ENCODE results near the gene GRB14. TPM values are rescaled to one million over a fixed set of nuclear protein-coding genes. Genes with fewer than 3 reads are reported as not detected.

GRB14 gene
- total RNA-seq, 1 donor from 2014 or later, result 39.3 TPM

GRCh38 chr2:164617466-164617865, 3.8 kb downstream of the GRB14 start:
- ATAC-seq (no peak), DNase-seq (ENCODE audit: low spot score) (no peak)

- DNase-seq (ENCODE audit: low spot score), result peak; percentile 46
- peak; percentile 98 for ATAC-seq
Measured at GRCh38 chr2:164613321-164613982, 7.8 kb downstream of the GRB14 start.

GRCh38 chr2:164609790-164610189, 11.5 kb downstream of the GRB14 start:
- ATAC-seq, result no peak
- no peak for DNase-seq (ENCODE audit: low spot score)

- ATAC-seq, result peak; percentile 23
- no peak for DNase-seq (ENCODE audit: low spot score)
Measured at GRCh38 chr2:164606557-164606956, 14.7 kb downstream of the GRB14 start.

GRCh38 chr2:164605295-164605694, 16.0 kb downstream of the GRB14 start:
- no peak for ATAC-seq

GRCh38 chr2:164600763-164601162, 20.5 kb downstream of the GRB14 start:
- ATAC-seq (peak; percentile 79), DNase-seq (ENCODE audit: low spot score) (no peak)

More at GRCh38 chr2:164605295-164605694, 16.0 kb downstream of the GRB14 start:
- DNase-seq (ENCODE audit: low spot score), result no peak

GRCh38 chr2:164599954-164600589, 21.2 kb downstream of the GRB14 start:
- no peak for DNase-seq (ENCODE audit: low spot score)
- peak; percentile 92 for ATAC-seq

GRCh38 chr2:164597983-164598382, 23.3 kb downstream of the GRB14 start:
- ATAC-seq, result no peak
- no peak for DNase-seq (ENCODE audit: low spot score)

GRCh38 chr2:164595031-164595430, 26.3 kb downstream of the GRB14 start:
- DNase-seq (ENCODE audit: low spot score), result no peak
- ATAC-seq, result no peak

GRCh38 chr2:164593959-164594358, 27.3 kb downstream of the GRB14 start:
- no peak for ATAC-seq
- DNase-seq (ENCODE audit: low spot score), result no peak

GRCh38 chr2:164593541-164593940, 27.7 kb downstream of the GRB14 start:
- ATAC-seq (no peak), DNase-seq (ENCODE audit: low spot score) (no peak)

GRCh38 chr2:164589522-164589921, 31.8 kb downstream of the GRB14 start:
- ATAC-seq, result no peak

GRCh38 chr2:164581050-164581449, 40.2 kb downstream of the GRB14 start:
- ATAC-seq, result no peak
- no peak for DNase-seq (ENCODE audit: low spot score)

More at GRCh38 chr2:164589522-164589921, 31.8 kb downstream of the GRB14 start:
- DNase-seq (ENCODE audit: low spot score), result no peak

GRCh38 chr2:164574931-164575330, 46.4 kb downstream of the GRB14 start:
- no peak for DNase-seq (ENCODE audit: low spot score)
- ATAC-seq, result peak; percentile 70

GRCh38 chr2:164570475-164570874, 50.8 kb downstream of the GRB14 start:
- no peak for ATAC-seq

GRCh38 chr2:164569378-164569777, 51.9 kb downstream of the GRB14 start:
- ATAC-seq (peak; percentile 34), DNase-seq (ENCODE audit: low spot score) (no peak)

More at GRCh38 chr2:164570475-164570874, 50.8 kb downstream of the GRB14 start:
- no peak for DNase-seq (ENCODE audit: low spot score)

GRCh38 chr2:164568317-164568716, 53.0 kb downstream of the GRB14 start:
- peak; percentile 60 for DNase-seq (ENCODE audit: low spot score)

GRCh38 chr2:164567335-164567989, 53.8 kb downstream of the GRB14 start:
- no peak for DNase-seq (ENCODE audit: low spot score)
- peak; percentile 65 for ATAC-seq

More at GRCh38 chr2:164568317-164568716, 53.0 kb downstream of the GRB14 start:
- ATAC-seq, result peak; percentile 69

GRCh38 chr2:164565359-164565758, 55.9 kb downstream of the GRB14 start:
- no peak for ATAC-seq
- no peak for DNase-seq (ENCODE audit: low spot score)

GRCh38 chr2:164562666-164563065, 58.6 kb downstream of the GRB14 start:
- ATAC-seq (no peak), DNase-seq (ENCODE audit: low spot score) (no peak)

GRCh38 chr2:164561991-164562390, 59.3 kb downstream of the GRB14 start:
- DNase-seq (ENCODE audit: low spot score), result no peak
- ATAC-seq, result no peak

GRCh38 chr2:164561416-164561815, 59.9 kb downstream of the GRB14 start:
- peak; percentile 67 for ATAC-seq
- DNase-seq (ENCODE audit: low spot score), result no peak

Measured in left lobe of liver (tissue), 2 donors.